Activated naive CD4-positive, alpha-beta T cell treated with anti-CD3 and anti-CD28 coated beads for 36 hours (primary cell): ENCODE data around the gene HK1. TPM values are rescaled to one million over a fixed set of nuclear protein-coding genes. Genes with fewer than 3 reads are reported as not detected.

Experiments
- CTCF ChIA-PET: fragments of 350-600 bp; sonication (Branson Sonifier 250); formaldehyde crosslinking; loops from one replicate; lab custom pipeline; 2021; ENCODE audit warnings: antibody characterized with exemption; lab: Charles Lee
- DNase-seq: peaks from one replicate; pipeline ENCODE4 v3.0.0-alpha.2; 2020
- H3K27ac Mint-ChIP-seq: one replicate; pipeline ENCODE4 v1.8.0; 2021; ENCODE audit warnings: mild to moderate bottlenecking, mixed read lengths
- H3K27me3 Mint-ChIP-seq: one replicate; pipeline ENCODE4 v1.8.0; 2021; ENCODE audit warnings: low read depth, mixed read lengths
- H3K36me3 Mint-ChIP-seq: one replicate; pipeline ENCODE4 v1.8.0; 2021; ENCODE audit warnings: low read depth, mixed read lengths
- H3K4me1 Mint-ChIP-seq: one replicate; pipeline ENCODE4 v1.8.0; 2021; ENCODE audit warnings: low read depth, mixed read lengths
- H3K4me3 Mint-ChIP-seq: one replicate; pipeline ENCODE4 v1.8.0; 2021; ENCODE audit warnings: mild to moderate bottlenecking, moderate library complexity, mixed read lengths
- H3K9me3 Mint-ChIP-seq: one replicate; pipeline ENCODE4 v1.8.0; 2021; ENCODE audit warnings: mixed read lengths
- intact Hi-C: fragments of 100-400 bp; cut with micrococcal nuclease; formaldehyde crosslinking; loops from one replicate; pipeline ENCODE4 v1.15.1; 2023
- total RNA-seq, 2 experiments: library from RNA; stranded (reverse); gene quantifications; one replicate each; pipeline ENCODE4 v1.2.3, GENCODE V29; 2021

Gene HK1
- total RNA-seq, 2 experiments from 2014 or later = 172 to 179 TPM

- peak overlapping the region; percentile 36 for H3K27ac Mint-ChIP-seq
- peaks cover 61% of the 10 kb centered on the region for H3K4me1 Mint-ChIP-seq
- CTCF ChIA-PET = interaction anchor here (0.6 kb wide), 2 partner anchors 31 to 59 kb away, joined by 3 to 4 read pairs; no protein-coding TSS in a partner anchor
- peaks cover 2% of the 10 kb centered on the region for H3K9me3 Mint-ChIP-seq
- DNase-seq = no peak
- peaks cover 25% of the 10 kb centered on the region for H3K36me3 Mint-ChIP-seq
- H3K4me3 Mint-ChIP-seq = no peak overlapping the region
- no peaks in the 10 kb centered on the region for H3K27me3 Mint-ChIP-seq
- intact Hi-C loops = loop anchor here (5.0 kb wide), 1 partner anchor 42 kb away; no protein-coding TSS in a partner anchor
These were observed 80.9 kb downstream of the HK1 start for GRCh38 chr10:69359148-69359547.

- intact Hi-C loops = loop anchor here (5.0 kb wide), 1 partner anchor 42 kb away; no protein-coding TSS in a partner anchor
- H3K4me1 Mint-ChIP-seq = peaks cover 59% of the 10 kb centered on the region
- peak overlapping the region; percentile 36 for H3K27ac Mint-ChIP-seq
- DNase-seq = peak; percentile 39
- CTCF ChIA-PET = interaction anchor here (0.6 kb wide), 1 partner anchor 31 kb away, joined by 3 read pairs; no protein-coding TSS in a partner anchor
- H3K9me3 Mint-ChIP-seq = no peaks in the 10 kb centered on the region
- H3K36me3 Mint-ChIP-seq = peaks cover 21% of the 10 kb centered on the region
- H3K4me3 Mint-ChIP-seq = no peak overlapping the region
- H3K27me3 Mint-ChIP-seq = no peaks in the 10 kb centered on the region
These were observed 81.3 kb downstream of the HK1 start for GRCh38 chr10:69359594-69359993.

GRCh38 chr10:69360485-69361302 is 82.4 kb downstream of the HK1 start:
- Mint-ChIP-seq H3K4me1 (peaks cover 53% of the 10 kb centered on the region), H3K4me3 (no peak overlapping the region), H3K9me3 (no peaks in the 10 kb centered on the region), H3K27ac (no peak overlapping the region), H3K27me3 (no peaks in the 10 kb centered on the region), H3K36me3 (peaks cover 16% of the 10 kb centered on the region)
- intact Hi-C loops = no loop called here
- DNase-seq = no peak
- CTCF ChIA-PET = interaction anchor here (0.6 kb wide), 1 partner anchor 89 kb away, joined by 3 read pairs; no protein-coding TSS in a partner anchor

- no peak overlapping the region for H3K4me3 Mint-ChIP-seq
- H3K27me3 Mint-ChIP-seq = no peaks in the 10 kb centered on the region
- peaks cover 48% of the 10 kb centered on the region for H3K4me1 Mint-ChIP-seq
- CTCF ChIA-PET = no interaction called here
- DNase-seq = no peak
- H3K27ac Mint-ChIP-seq = no peak overlapping the region
- peaks cover 16% of the 10 kb centered on the region for H3K36me3 Mint-ChIP-seq
- no peaks in the 10 kb centered on the region for H3K9me3 Mint-ChIP-seq
- intact Hi-C loops = no loop called here
These were observed 83.0 kb downstream of the HK1 start for GRCh38 chr10:69361303-69361614.

DNA sequence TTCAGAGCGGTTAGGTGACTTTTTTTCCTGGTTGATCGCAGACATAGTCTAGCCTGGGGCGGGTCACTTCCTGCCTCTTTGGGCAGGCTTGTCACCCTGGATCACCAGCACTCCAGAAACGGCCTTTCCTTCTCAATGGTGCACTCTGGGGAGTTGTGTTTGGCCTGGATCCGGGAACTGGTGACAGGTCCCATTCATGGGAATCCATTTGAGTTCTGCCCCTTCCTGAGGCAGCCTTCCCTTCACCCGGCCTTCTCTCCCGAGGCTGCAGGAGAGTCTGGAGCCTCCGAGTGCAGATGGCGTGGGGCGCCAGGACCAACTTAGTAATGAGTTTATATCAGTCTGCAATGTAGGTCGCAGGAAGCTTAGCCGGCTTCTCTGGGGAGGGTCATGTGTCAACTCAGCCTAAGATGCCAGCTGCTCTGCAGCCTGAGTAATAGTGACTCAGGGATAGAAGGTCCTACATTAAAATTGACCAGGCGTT is 84.2 kb downstream of the HK1 start:
- Mint-ChIP-seq H3K4me3 (no peak overlapping the region), H3K4me1 (peaks cover 44% of the 10 kb centered on the region), H3K27ac (no peak overlapping the region), H3K36me3 (peaks cover 16% of the 10 kb centered on the region), H3K27me3 (no peaks in the 10 kb centered on the region), H3K9me3 (no peaks in the 10 kb centered on the region)
- CTCF ChIA-PET = no interaction called here
- DNase-seq = no peak
- intact Hi-C loops = no loop called here

DNA sequence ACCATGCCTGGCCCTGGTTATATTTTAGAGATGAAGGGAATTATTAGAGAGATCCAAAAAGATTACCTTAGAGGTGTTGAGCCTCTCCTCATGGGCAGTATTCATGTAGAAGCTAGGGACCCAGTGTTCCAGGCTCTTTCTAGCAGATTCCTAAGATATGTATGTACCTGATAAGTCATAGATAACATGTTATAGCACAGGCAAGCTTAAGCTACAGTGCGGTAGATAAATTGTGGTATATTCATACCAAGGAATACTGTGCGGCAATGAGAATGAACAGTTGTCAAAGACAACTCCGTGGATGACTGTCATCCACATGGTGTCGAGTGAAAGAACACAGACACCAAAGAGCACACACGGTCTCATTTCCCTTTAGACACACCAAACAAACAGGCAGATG is 85.4 kb downstream of the HK1 start:
- CTCF ChIA-PET = interaction anchor here (0.6 to 0.9 kb wide), 2 partner anchors 92 to 125 kb away, joined by 4 to 5 read pairs; no protein-coding TSS in a partner anchor
- no peak overlapping the region for H3K4me3 Mint-ChIP-seq
- H3K9me3 Mint-ChIP-seq = no peaks in the 10 kb centered on the region
- peaks cover 16% of the 10 kb centered on the region for H3K36me3 Mint-ChIP-seq
- H3K27me3 Mint-ChIP-seq = no peaks in the 10 kb centered on the region
- no peak for DNase-seq
- H3K27ac Mint-ChIP-seq = no peak overlapping the region
- intact Hi-C loops = no loop called here
- H3K4me1 Mint-ChIP-seq = peaks cover 34% of the 10 kb centered on the region

DNA sequence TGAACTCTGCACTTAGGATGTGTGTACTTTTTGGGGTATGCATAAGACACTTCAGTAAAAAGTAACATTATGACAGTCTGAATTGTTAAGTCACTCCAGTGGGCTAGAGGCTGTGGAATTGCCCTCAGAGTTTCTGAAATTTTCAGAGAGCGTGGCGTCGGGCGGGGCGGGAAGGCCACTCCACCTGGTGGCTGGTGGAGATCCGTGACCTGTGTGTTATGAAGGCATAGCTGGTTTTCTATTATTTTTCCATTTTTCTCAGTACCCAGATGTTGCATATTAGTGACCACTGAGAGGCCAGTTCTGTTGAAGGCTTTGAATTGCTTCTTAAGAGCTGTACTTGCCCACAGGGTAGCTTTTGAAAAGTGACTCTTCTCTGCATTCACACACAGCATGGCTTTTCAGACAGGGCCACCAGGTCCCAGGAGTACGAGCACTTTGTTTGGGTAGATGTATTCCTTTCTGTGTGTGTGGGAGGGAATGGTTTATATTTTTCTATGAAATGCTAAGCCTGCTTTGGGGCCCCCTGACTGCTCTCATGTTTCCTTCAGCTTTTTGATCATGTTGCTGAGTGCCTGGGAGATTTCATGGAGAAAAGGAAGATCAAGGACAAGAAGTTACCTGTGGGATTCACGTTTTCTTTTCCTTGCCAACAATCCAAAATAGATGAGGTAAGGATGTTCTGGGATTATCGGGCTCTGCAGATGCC is 86.1 kb downstream of the HK1 start:
- DNase-seq = no peak
- Mint-ChIP-seq H3K36me3 (peaks cover 20% of the 10 kb centered on the region), H3K4me1 (peaks cover 27% of the 10 kb centered on the region), H3K4me3 (no peak overlapping the region), H3K27me3 (no peaks in the 10 kb centered on the region), H3K27ac (no peak overlapping the region), H3K9me3 (no peaks in the 10 kb centered on the region)
- CTCF ChIA-PET = interaction anchor here (0.9 to 1.4 kb wide), 3 partner anchors 27 to 36 kb away, joined by 3 to 6 read pairs (median 4); no protein-coding TSS in a partner anchor
- intact Hi-C loops = no loop called here

- H3K4me1 Mint-ChIP-seq = peaks cover 10% of the 10 kb centered on the region
- no peak overlapping the region for H3K27ac Mint-ChIP-seq
- CTCF ChIA-PET = no interaction called here
- no peaks in the 10 kb centered on the region for H3K27me3 Mint-ChIP-seq
- no peak for DNase-seq
- no peaks in the 10 kb centered on the region for H3K9me3 Mint-ChIP-seq
- no peak overlapping the region for H3K4me3 Mint-ChIP-seq
- peaks cover 17% of the 10 kb centered on the region for H3K36me3 Mint-ChIP-seq
- intact Hi-C loops = no loop called here
These were observed 88.4 kb downstream of the HK1 start for GRCh38 chr10:69366738-69367137.

GRCh38 chr10:69367469-69367868 is 89.2 kb downstream of the HK1 start:
- peaks cover 22% of the 10 kb centered on the region for H3K36me3 Mint-ChIP-seq
- H3K4me1 Mint-ChIP-seq = peaks cover 6% of the 10 kb centered on the region
- DNase-seq = no peak
- intact Hi-C loops = no loop called here
- H3K27me3 Mint-ChIP-seq = no peaks in the 10 kb centered on the region
- CTCF ChIA-PET = no interaction called here
- no peak overlapping the region for H3K4me3 Mint-ChIP-seq
- no peak overlapping the region for H3K27ac Mint-ChIP-seq
- no peaks in the 10 kb centered on the region for H3K9me3 Mint-ChIP-seq

- no peak for DNase-seq
- intact Hi-C loops = no loop called here
- Mint-ChIP-seq H3K27ac (no peak overlapping the region), H3K27me3 (no peaks in the 10 kb centered on the region), H3K9me3 (no peaks in the 10 kb centered on the region), H3K4me1 (peaks cover 2% of the 10 kb centered on the region), H3K36me3 (peaks cover 29% of the 10 kb centered on the region), H3K4me3 (no peak overlapping the region)
- CTCF ChIA-PET = no interaction called here
These were observed 94.1 kb downstream of the HK1 start for GRCh38 chr10:69372126-69372980.

GRCh38 chr10:69374242-69374641 is 95.9 kb downstream of the HK1 start:
- CTCF ChIA-PET = interaction anchor here (0.6 kb wide), 1 partner anchor 18 kb away, joined by 8 read pairs; no protein-coding TSS in a partner anchor
- DNase-seq = no peak
- Mint-ChIP-seq H3K27ac (peak overlapping the region; percentile 1), H3K4me3 (no peak overlapping the region), H3K9me3 (no peaks in the 10 kb centered on the region), H3K27me3 (no peaks in the 10 kb centered on the region), H3K4me1 (peaks cover 2% of the 10 kb centered on the region), H3K36me3 (peaks cover 36% of the 10 kb centered on the region)
- intact Hi-C loops = no loop called here

DNA sequence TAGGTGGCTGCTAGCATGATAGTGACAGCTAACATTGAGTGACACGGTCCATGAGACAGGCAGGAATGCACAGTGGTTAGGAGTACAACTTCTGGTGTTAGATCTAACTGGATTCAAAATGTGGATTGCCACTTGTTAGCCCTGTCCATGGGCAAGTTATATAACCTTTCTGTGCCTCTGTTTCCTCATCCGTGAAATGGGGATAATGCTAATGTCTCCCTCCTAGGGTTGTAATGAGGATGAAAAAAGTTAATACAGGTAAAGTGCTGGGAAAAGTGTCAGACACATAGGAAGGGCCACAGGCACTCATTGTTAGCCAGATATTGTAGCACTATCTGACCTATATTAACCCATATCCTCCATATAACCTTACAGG is 96.6 kb downstream of the HK1 start:
- intact Hi-C loops = no loop called here
- CTCF ChIA-PET = interaction anchor here (0.6 kb wide), 1 partner anchor 19 kb away, joined by 8 read pairs; no protein-coding TSS in a partner anchor
- DNase-seq = no peak
- Mint-ChIP-seq H3K27me3 (no peaks in the 10 kb centered on the region), H3K36me3 (peaks cover 38% of the 10 kb centered on the region), H3K9me3 (no peaks in the 10 kb centered on the region), H3K4me1 (peaks cover 2% of the 10 kb centered on the region), H3K4me3 (no peak overlapping the region), H3K27ac (no peak overlapping the region)
